Activated CD8-positive, alpha-beta T cell treated with anti-CD3 and anti-CD28 coated beads for 36 hours (primary cell): ENCODE measurements around the gene DUSP6. TPM values are rescaled to one million over a fixed set of nuclear protein-coding genes. Genes with fewer than 3 reads are reported as not detected.

Experiments
- ATAC-seq: fragments of 200-7000 bp; cut with Tn5 transposase; one replicate; pipeline ENCODE4 v1.10.0; 2021; ENCODE audit warnings: mild to moderate bottlenecking, moderate library complexity
- CTCF ChIA-PET: fragments of 350-600 bp; sonication (Branson Sonifier 250); formaldehyde crosslinking; loops from one replicate; lab custom pipeline; 2021; ENCODE audit warnings: antibody characterized with exemption; lab: Charles Lee
- POLR2A ChIA-PET: fragments of 350-600 bp; sonication (Branson Sonifier 250); formaldehyde crosslinking; loops from one replicate; lab custom pipeline; 2021; ENCODE audit warnings: antibody characterized with exemption; lab: Charles Lee
- DNase-seq: peaks from one replicate; pipeline ENCODE4 v3.0.0-alpha.2; 2020
- H3K27ac Mint-ChIP-seq: one replicate; pipeline ENCODE4 v1.8.0; 2021; ENCODE audit warnings: mild to moderate bottlenecking, mixed read lengths
- H3K27me3 Mint-ChIP-seq: one replicate; pipeline ENCODE4 v1.8.0; 2021; ENCODE audit warnings: mixed read lengths
- H3K36me3 Mint-ChIP-seq: one replicate; pipeline ENCODE4 v1.8.0; 2021; ENCODE audit warnings: low read depth, mixed read lengths
- H3K4me1 Mint-ChIP-seq: one replicate; pipeline ENCODE4 v1.8.0; 2021; ENCODE audit warnings: low read depth, mixed read lengths
- H3K4me3 Mint-ChIP-seq: one replicate; pipeline ENCODE4 v1.8.0; 2021; ENCODE audit warnings: mild to moderate bottlenecking, moderate library complexity, mixed read lengths
- H3K9me3 Mint-ChIP-seq: one replicate; pipeline ENCODE4 v1.8.0; 2021; ENCODE audit warnings: mixed read lengths
- intact Hi-C: fragments of 100-400 bp; cut with micrococcal nuclease; formaldehyde crosslinking; loops from one replicate; pipeline ENCODE4 v1.10.0; 2022
- total RNA-seq, 2 experiments: library from RNA; stranded (reverse); gene quantifications; one replicate each; pipeline ENCODE4 v1.2.3, GENCODE V29; 2021
- TF ChIP-seq, protein P1 (sequence below): fragments of 200-600 bp; IDR thresholded peaks from one replicate; pipeline ENCODE4 v1.8.0; 2022; ENCODE audit warnings: antibody characterized with exemption, mild to moderate bottlenecking

Gene DUSP6
- total RNA-seq, 2 experiments from 2014 or later, result 15.3 to 16.6 TPM

DNA sequence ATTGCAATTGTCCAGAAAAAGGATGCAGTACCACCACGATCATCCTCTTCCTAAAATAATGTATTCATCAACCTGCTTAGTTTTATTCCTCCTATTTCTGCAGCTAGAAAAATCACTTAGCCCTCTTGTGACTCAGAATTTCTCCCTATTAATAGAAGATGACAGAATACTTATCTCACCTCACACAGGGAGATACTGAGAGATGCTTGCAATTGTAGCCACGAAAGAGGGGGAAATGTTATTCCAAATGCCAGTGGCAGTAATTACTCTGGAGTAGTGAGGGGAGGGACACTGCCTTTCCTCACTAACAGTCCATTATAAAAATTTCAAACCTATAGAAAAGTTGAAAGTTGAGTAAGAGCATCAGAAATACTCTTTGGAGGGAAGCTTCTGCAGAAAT is 11.8 kb upstream of the DUSP6 start:
- Mint-ChIP-seq H3K36me3 (no peaks in the 10 kb centered on the region), H3K4me1 (no peaks in the 10 kb centered on the region), H3K4me3 (no peak overlapping the region), H3K9me3 (no peaks in the 10 kb centered on the region), H3K27me3 (peaks cover 7% of the 10 kb centered on the region), H3K27ac (no peak overlapping the region)
- POLR2A ChIA-PET, result no interaction called here
- TF ChIP-seq, protein P1, sequence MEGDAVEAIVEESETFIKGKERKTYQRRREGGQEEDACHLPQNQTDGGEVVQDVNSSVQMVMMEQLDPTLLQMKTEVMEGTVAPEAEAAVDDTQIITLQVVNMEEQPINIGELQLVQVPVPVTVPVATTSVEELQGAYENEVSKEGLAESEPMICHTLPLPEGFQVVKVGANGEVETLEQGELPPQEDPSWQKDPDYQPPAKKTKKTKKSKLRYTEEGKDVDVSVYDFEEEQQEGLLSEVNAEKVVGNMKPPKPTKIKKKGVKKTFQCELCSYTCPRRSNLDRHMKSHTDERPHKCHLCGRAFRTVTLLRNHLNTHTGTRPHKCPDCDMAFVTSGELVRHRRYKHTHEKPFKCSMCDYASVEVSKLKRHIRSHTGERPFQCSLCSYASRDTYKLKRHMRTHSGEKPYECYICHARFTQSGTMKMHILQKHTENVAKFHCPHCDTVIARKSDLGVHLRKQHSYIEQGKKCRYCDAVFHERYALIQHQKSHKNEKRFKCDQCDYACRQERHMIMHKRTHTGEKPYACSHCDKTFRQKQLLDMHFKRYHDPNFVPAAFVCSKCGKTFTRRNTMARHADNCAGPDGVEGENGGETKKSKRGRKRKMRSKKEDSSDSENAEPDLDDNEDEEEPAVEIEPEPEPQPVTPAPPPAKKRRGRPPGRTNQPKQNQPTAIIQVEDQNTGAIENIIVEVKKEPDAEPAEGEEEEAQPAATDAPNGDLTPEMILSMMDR, result no peak
- CTCF ChIA-PET, result no interaction called here
- intact Hi-C loops, result no loop called here
- DNase-seq (no peak), ATAC-seq (no peak)

DNA sequence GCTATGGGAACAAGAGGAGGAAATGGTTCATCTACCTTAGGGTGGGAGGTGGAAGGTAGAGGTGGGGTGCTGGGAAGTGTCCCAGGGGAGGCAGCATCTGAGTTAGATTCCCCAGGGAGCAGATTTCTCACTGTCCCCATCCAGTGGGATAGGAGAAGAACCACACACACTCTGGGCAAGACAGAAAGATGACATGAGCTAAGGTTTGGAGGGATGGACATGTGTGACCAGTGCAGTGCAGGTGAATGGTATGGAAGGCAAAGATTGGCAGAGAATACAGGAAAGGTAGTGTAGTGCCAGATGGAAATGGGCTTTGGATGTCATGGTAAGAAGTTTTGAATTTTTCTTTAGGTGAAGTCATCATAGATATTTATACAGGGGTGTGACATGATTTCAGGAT is 11.3 kb upstream of the DUSP6 start:
- no peaks in the 10 kb centered on the region for H3K4me1 Mint-ChIP-seq
- peaks cover 8% of the 10 kb centered on the region for H3K27me3 Mint-ChIP-seq
- H3K9me3 Mint-ChIP-seq, result no peaks in the 10 kb centered on the region
- POLR2A ChIA-PET, result no interaction called here
- no peaks in the 10 kb centered on the region for H3K36me3 Mint-ChIP-seq
- TF ChIP-seq, protein P1, result no peak
- H3K4me3 Mint-ChIP-seq, result no peak overlapping the region
- intact Hi-C loops, result no loop called here
- ATAC-seq, result no peak
- H3K27ac Mint-ChIP-seq, result no peak overlapping the region
- DNase-seq, result no peak
- CTCF ChIA-PET, result interaction anchor here (1.1 kb wide), 1 partner anchor 26 kb away, joined by 4 read pairs; no protein-coding TSS in a partner anchor

DNA sequence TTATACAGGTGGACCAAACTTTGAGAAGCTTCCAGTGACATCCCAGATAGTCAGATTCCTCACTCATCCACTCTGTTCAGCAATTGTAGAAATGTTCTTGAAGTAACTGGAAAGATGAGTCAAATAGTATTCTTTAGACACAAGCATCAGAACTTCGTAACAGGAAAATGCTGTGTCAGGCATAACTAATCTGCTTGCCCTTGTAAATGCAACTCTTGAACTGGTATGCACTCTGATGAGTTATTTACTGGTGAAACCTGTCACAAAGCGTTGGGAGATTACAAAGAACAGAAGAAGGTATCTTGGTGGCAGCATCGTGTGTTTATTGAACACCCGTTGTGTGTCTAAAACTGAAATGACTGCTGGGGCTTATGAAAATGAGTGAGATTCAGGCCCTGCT is 10.8 kb upstream of the DUSP6 start:
- H3K9me3 Mint-ChIP-seq, result no peaks in the 10 kb centered on the region
- DNase-seq (no peak), ATAC-seq (no peak)
- ChIA-PET CTCF (interaction anchor here (1.1 kb wide), 1 partner anchor 27 kb away, joined by 4 read pairs; no protein-coding TSS in a partner anchor), POLR2A (no interaction called here)
- H3K27ac Mint-ChIP-seq, result no peak overlapping the region
- H3K27me3 Mint-ChIP-seq, result peaks cover 8% of the 10 kb centered on the region
- no peaks in the 10 kb centered on the region for H3K4me1 Mint-ChIP-seq
- no peak overlapping the region for H3K4me3 Mint-ChIP-seq
- H3K36me3 Mint-ChIP-seq, result no peaks in the 10 kb centered on the region
- intact Hi-C loops, result no loop called here
- TF ChIP-seq, protein P1, result no peak

GRCh38 chr12:89359615-89360014 is 7.3 kb upstream of the DUSP6 start:
- CTCF ChIA-PET, result no interaction called here
- DNase-seq (no peak), ATAC-seq (no peak)
- intact Hi-C loops, result no loop called here
- Mint-ChIP-seq H3K4me3 (no peak overlapping the region), H3K36me3 (no peaks in the 10 kb centered on the region), H3K27ac (no peak overlapping the region), H3K4me1 (peaks cover 11% of the 10 kb centered on the region), H3K9me3 (no peaks in the 10 kb centered on the region), H3K27me3 (peaks cover 10% of the 10 kb centered on the region)
- TF ChIP-seq, protein P1, result no peak
- POLR2A ChIA-PET, result no interaction called here

- H3K9me3 Mint-ChIP-seq, result no peaks in the 10 kb centered on the region
- H3K4me1 Mint-ChIP-seq, result peaks cover 14% of the 10 kb centered on the region
- ATAC-seq, result no peak
Observed at GRCh38 chr12:89358805-89359204, 6.5 kb upstream of the DUSP6 start.

More at GRCh38 chr12:89358805-89359204, 6.5 kb upstream of the DUSP6 start:
- POLR2A ChIA-PET, result no interaction called here
- Mint-ChIP-seq H3K4me3 (no peak overlapping the region), H3K36me3 (no peaks in the 10 kb centered on the region), H3K27me3 (peaks cover 10% of the 10 kb centered on the region), H3K27ac (no peak overlapping the region)
- intact Hi-C loops, result no loop called here
- no peak for DNase-seq
- TF ChIP-seq, protein P1, result no peak
- CTCF ChIA-PET, result interaction anchor here (1.3 kb wide), 1 partner anchor 339 kb away, joined by 3 read pairs; no protein-coding TSS in a partner anchor
